Endothelial cell of umbilical vein (primary cell): ENCODE data around the gene ANGPTL5. TPM values are rescaled to one million over a fixed set of nuclear protein-coding genes. Genes with fewer than 3 reads are reported as not detected.

Source experiments
- BruUV-seq: library from RNA; stranded (reverse); fragments of 400-500 nt; replicated peaks from 2 replicates; lab custom pipeline; 2021; lab: Mats Ljungman, UMichigan
- CTCF ChIA-PET: fragments of 300-600, 350-600 bp; sonication (Branson Sonifier 250); formaldehyde crosslinking; loops from one replicate; lab custom pipeline; 2021; ENCODE audit warnings: antibody characterized with exemption, inconsistent platforms; lab: Charles Lee
- POLR2A ChIA-PET: fragments of 300-600, 350-600 bp; sonication (Branson Sonifier 250); formaldehyde crosslinking; loops from one replicate; lab custom pipeline; 2021; ENCODE audit warnings: antibody characterized with exemption, inconsistent platforms; lab: Charles Lee
- DNase-seq: peaks from one replicate; pipeline ENCODE4 v3.0.0-alpha.2; 2011; ENCODE audit warnings: low read depth, low spot score
- FAIRE-seq: peaks from 2 replicates; lab custom pipeline; 2011; peaks lifted over from hg19 to GRCh38; lab: Jason Lieb, UNC
- H2AFZ ChIP-seq: 2 replicates; pipeline ENCODE4 v1.6.0; 2012; ENCODE audit warnings: low read depth, low read length, control low read depth, inconsistent platforms
- H3K27ac ChIP-seq: 2 replicates; pipeline ENCODE4 v1.5.1; 2011; ENCODE audit warnings: low read depth, mild to moderate bottlenecking, control low read depth, low read length, moderate library complexity; ENCODE audit not compliant: insufficient read depth
- H3K27me3 ChIP-seq, 2 experiments: 2 replicates each; pipeline versions ENCODE4 v1.6.0 to v1.6.1; 2011; ENCODE audit warnings: low read length in 2 of 2, mixed read lengths in 1 of 2; ENCODE audit not compliant: control insufficient read depth in 2 of 2, insufficient read depth in 2 of 2
- H3K36me3 ChIP-seq, 2 experiments: 2 replicates in 1 of 2; 3 replicates in 1 of 2; pipeline ENCODE4 v1.5.1; 2011; ENCODE audit warnings: low read length in 2 of 2, mild to moderate bottlenecking in 1 of 2, moderate library complexity in 1 of 2; ENCODE audit not compliant: control insufficient read depth in 2 of 2, insufficient read depth in 2 of 2; ENCODE audit errors: extremely low read depth in 1 of 2
- H3K4me1 ChIP-seq: 3 replicates; pipeline ENCODE4 v1.5.1; 2011; ENCODE audit warnings: mild to moderate bottlenecking, low read length; ENCODE audit not compliant: control insufficient read depth, insufficient read depth; ENCODE audit errors: extremely low read depth
- H3K4me2 ChIP-seq: 2 replicates; pipeline ENCODE4 v1.6.1; 2011; ENCODE audit warnings: low read length, control low read depth, mixed read lengths; ENCODE audit not compliant: insufficient read depth
- H3K4me3 ChIP-seq, 3 experiments: fragments of 200-600 bp in 1 of 3; sonication (generic), shearing (Covaris generic) in 1 of 3; replicated peaks in 1 of 3; 2 replicates each; pipeline ENCODE4 v1.5.1; 2011 to 2016; ENCODE audit warnings: control low read depth in 3 of 3, low read length in 3 of 3, mild to moderate bottlenecking in 2 of 3, inconsistent platforms in 1 of 3, low read depth in 1 of 3, moderate library complexity in 1 of 3; ENCODE audit not compliant: insufficient read depth in 1 of 3
- H3K79me2 ChIP-seq: 2 replicates; pipeline ENCODE4 v1.6.0; 2012; ENCODE audit warnings: low read length, inconsistent platforms; ENCODE audit not compliant: control insufficient read depth, insufficient read depth
- H3K9ac ChIP-seq: replicated peaks from 2 replicates; pipeline ENCODE3; 2011; ENCODE audit warnings: low read length, control low read depth; ENCODE audit not compliant: insufficient read depth; ENCODE audit errors: extremely low read depth
- H3K9me1 ChIP-seq: replicated peaks from 3 replicates; pipeline ENCODE4 v1.6.0; 2011; ENCODE audit warnings: mild to moderate bottlenecking, low read length; ENCODE audit not compliant: control insufficient read depth, insufficient read depth; ENCODE audit errors: extremely low read depth
- H3K9me3 ChIP-seq: replicated peaks from 2 replicates; pipeline ENCODE4 v1.5.1; 2012; ENCODE audit warnings: low read length, inconsistent platforms; ENCODE audit not compliant: control insufficient read depth, insufficient read depth
- H4K20me1 ChIP-seq: replicated peaks from 2 replicates; pipeline ENCODE3; 2011; ENCODE audit warnings: mild to moderate bottlenecking, low read length; ENCODE audit not compliant: control insufficient read depth, insufficient read depth; ENCODE audit errors: extremely low read depth
- EZH2 ChIP-seq: IDR thresholded peaks from 2 replicates; pipeline ENCODE4 v1.6.1; 2012; ENCODE audit warnings: borderline replicate concordance, low read depth, mild to moderate bottlenecking, moderate library complexity, low read length, inconsistent platforms; ENCODE audit not compliant: severe bottlenecking
- FOS ChIP-seq: IDR thresholded peaks from 2 replicates; pipeline ENCODE4 v1.6.1; 2011; ENCODE audit warnings: mild to moderate bottlenecking, low read length, moderate library complexity, borderline replicate concordance; ENCODE audit not compliant: insufficient read depth
- GATA2 ChIP-seq: IDR thresholded peaks from 2 replicates; pipeline ENCODE4 v1.7.0; 2011; ENCODE audit warnings: low read depth, mild to moderate bottlenecking, moderate library complexity, mixed read lengths, low read length; ENCODE audit not compliant: insufficient read length, insufficient read depth
- JUN ChIP-seq: IDR thresholded peaks from 2 replicates; pipeline ENCODE4 v1.6.1; 2011; ENCODE audit warnings: borderline replicate concordance, low read depth; ENCODE audit not compliant: insufficient read length, insufficient read depth
- MYC ChIP-seq: IDR thresholded peaks from one replicate; pipeline ENCODE4 v1.6.1; 2011; ENCODE audit warnings: mild to moderate bottlenecking, low read depth, low read length
- POLR2A ChIP-seq: IDR thresholded peaks from 2 replicates; pipeline ENCODE4 v1.6.1; 2012; ENCODE audit warnings: low read depth, mild to moderate bottlenecking, control low read depth, low read length
- POLR2AphosphoS5 ChIP-seq: IDR thresholded peaks from 2 replicates; pipeline ENCODE4 v1.6.1; 2012; ENCODE audit warnings: low read depth, mild to moderate bottlenecking, control low read depth, low read length, moderate library complexity; ENCODE audit not compliant: insufficient read depth
- dilution Hi-C: fragments of 300-500 bp; cut with MboI; formaldehyde crosslinking; loops from one replicate; pipeline ENCODE4 v1.15.0; 2019; ENCODE audit warnings: low sequenced_read_pairs; ENCODE audit not compliant: extremely low pct_ligation_motif_present
- intact Hi-C: fragments of 100-400 bp; cut with micrococcal nuclease; formaldehyde crosslinking; loops from one replicate; pipeline ENCODE4 v1.10.0; 2022
- polyA plus RNA-seq, 4 experiments: library from polyadenylated mRNA; depleted of rRNA in 3 of 4; stranded (reverse) in 3 of 4; unstranded in 1 of 4; fragments of >200 nt; gene quantifications; 2 replicates each; pipeline versions ENCODE4 v1.2.1 to v1.2.3, GENCODE V29; 2011 to 2012; ENCODE audit warnings: missing spikeins in 1 of 4
- total RNA-seq: library from RNA; stranded (reverse); gene quantifications from 2 replicates; pipeline ENCODE4 v1.2.3, GENCODE V29; 2021
- TF ChIP-seq, protein P1 (sequence below): IDR thresholded peaks from 2 replicates; pipeline ENCODE4 v1.6.1; 2011; ENCODE audit not compliant: insufficient read depth, insufficient read length
- TF ChIP-seq, protein P2 (sequence below), 2 donors: IDR thresholded peaks; 1 replicate in 1 of 2; 2 replicates in 1 of 2; pipeline ENCODE4 v1.5.1; 2011; ENCODE audit warnings: low read length in 2 of 2, mild to moderate bottlenecking in 2 of 2, moderate library complexity in 2 of 2, control low read depth in 1 of 2, inconsistent platforms in 1 of 2, low read depth in 1 of 2; ENCODE audit not compliant: insufficient read depth in 1 of 2; ENCODE audit errors: extremely low read depth in 1 of 2

Gene ANGPTL5
- total and polyA plus RNA-seq, 2 donors (not counting 3 experiments of a cell fraction or from before 2014, with no cell fraction given), result 0.12 TPM; not detected in 1

DNA sequence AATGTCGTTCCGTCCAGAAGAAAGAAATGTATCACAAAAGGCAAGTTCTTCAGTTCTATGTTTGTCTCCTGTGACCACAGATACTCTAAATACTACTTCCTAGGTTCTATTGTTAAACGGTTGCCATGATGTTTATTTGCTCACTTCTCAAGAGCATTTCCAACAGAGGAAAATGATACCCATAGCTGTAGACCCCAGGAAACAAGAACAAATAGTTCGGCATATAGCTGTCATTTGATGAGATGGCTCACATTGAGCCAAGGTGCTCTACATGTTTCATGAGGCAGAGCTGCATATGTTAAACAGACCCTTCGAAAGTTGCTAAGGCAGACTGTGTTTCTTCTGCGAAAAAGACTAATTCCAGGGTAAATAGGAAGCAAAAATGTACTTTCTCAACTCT, 15.4 kb upstream of the ANGPTL5 start:
- TF ChIP-seq EZH2 (no peak), JUN (no peak), GATA2 (no peak), POLR2A (no peak), FOS (no peak), POLR2AphosphoS5 (no peak), MYC (no peak)
- TF ChIP-seq, protein P1, sequence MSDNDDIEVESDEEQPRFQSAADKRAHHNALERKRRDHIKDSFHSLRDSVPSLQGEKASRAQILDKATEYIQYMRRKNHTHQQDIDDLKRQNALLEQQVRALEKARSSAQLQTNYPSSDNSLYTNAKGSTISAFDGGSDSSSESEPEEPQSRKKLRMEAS, result no peak
- TF ChIP-seq, protein P2, sequence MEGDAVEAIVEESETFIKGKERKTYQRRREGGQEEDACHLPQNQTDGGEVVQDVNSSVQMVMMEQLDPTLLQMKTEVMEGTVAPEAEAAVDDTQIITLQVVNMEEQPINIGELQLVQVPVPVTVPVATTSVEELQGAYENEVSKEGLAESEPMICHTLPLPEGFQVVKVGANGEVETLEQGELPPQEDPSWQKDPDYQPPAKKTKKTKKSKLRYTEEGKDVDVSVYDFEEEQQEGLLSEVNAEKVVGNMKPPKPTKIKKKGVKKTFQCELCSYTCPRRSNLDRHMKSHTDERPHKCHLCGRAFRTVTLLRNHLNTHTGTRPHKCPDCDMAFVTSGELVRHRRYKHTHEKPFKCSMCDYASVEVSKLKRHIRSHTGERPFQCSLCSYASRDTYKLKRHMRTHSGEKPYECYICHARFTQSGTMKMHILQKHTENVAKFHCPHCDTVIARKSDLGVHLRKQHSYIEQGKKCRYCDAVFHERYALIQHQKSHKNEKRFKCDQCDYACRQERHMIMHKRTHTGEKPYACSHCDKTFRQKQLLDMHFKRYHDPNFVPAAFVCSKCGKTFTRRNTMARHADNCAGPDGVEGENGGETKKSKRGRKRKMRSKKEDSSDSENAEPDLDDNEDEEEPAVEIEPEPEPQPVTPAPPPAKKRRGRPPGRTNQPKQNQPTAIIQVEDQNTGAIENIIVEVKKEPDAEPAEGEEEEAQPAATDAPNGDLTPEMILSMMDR (IDR thresholded peaks at IDR 0.05; ENCODE audit: extremely low read depth in 1 of 2, insufficient read depth in 1 of 2, low read depth in 1 of 2, low read length in 2 of 2), result no peak
- Histone ChIP-seq H2AFZ (no peak overlapping the region), H3K27me3 (no peaks in the 10 kb centered on the region), H3K4me2 (no peak overlapping the region), H4K20me1 (no peaks in the 10 kb centered on the region), H3K36me3 (peaks cover 0 to 3% of the 10 kb centered on the region in 2 experiments), H3K79me2 (no peaks in the 10 kb centered on the region), H3K4me1 (no peaks in the 10 kb centered on the region), H3K4me3 (no peak overlapping the region), H3K9me3 (no peaks in the 10 kb centered on the region), H3K9ac (no peak overlapping the region), H3K9me1 (no peaks in the 10 kb centered on the region), H3K27ac (no peak overlapping the region)
- FAIRE-seq (no peak), DNase-seq (no peak)
- POLR2A ChIA-PET, result interaction anchor here (0.5 kb wide), 1 partner anchor 10 kb away, joined by 4 read pairs; no protein-coding TSS in a partner anchor
- no TSS peak for BruUV-seq
- intact Hi-C loops (no loop called here), dilution Hi-C loops (no loop called here)
- CTCF ChIA-PET, result no interaction called here
